GM19397 (cell line): ENCODE data around the gene TSEN2.

ENCODE experiments used
- ATAC-seq: cut with Tn5 transposase; IDR thresholded peaks from one replicate; pipeline ENCODE4 v1.9.1; 2021; ENCODE audit warnings: mild to moderate bottlenecking, moderate library complexity; ENCODE audit not compliant: unreplicated experiment

Gene TSEN2

DNA sequence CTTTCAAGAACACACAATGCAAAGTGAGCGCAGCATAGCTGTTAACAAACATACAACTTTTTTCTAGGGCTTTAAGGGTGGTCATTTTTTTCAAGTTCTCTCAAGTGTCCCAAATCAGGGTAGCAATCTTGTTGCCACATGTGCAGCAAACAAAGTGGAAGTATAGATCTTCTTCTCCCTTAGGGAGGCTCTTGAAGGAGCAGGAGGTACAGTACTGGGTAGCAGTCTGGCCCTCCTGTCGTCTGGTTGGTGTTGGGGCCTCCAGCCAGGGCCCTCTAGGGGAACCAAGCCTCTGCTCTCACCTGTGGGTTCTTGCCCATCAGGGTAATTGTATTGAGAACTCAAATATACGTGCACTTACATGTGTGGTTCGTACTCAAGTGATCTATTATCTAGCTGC is 98.5 kb downstream of the TSEN2 start:
- ATAC-seq = no peak
